A673 (cell line): ENCODE data around the gene ACE. TPM values are rescaled to one million over a fixed set of nuclear protein-coding genes. Genes with fewer than 3 reads are reported as not detected.

ENCODE experiments used
- BruUV-seq: library from RNA; stranded (reverse); fragments of 400-500 nt; replicated peaks from 2 replicates; lab custom pipeline; 2021; lab: Mats Ljungman, UMichigan
- CTCF ChIA-PET: fragments of 300-600 bp; sonication (Branson Sonifier 250); formaldehyde crosslinking; loops from one replicate; lab custom pipeline; 2022; ENCODE audit warnings: antibody characterized with exemption; lab: Charles Lee
- POLR2A ChIA-PET: fragments of 300-600 bp; sonication (Branson Sonifier 250); formaldehyde crosslinking; loops from one replicate; lab custom pipeline; 2022; ENCODE audit warnings: antibody characterized with exemption; ENCODE audit not compliant: low non-redundant PET; lab: Charles Lee
- DNase-seq: peaks from one replicate; pipeline ENCODE4 v3.0.0-alpha.2; 2015; ENCODE audit warnings: low spot score
- H3K27ac ChIP-seq: fragments of 200-600 bp; sonication (generic); 2 replicates; pipeline ENCODE4 v1.5.1; 2016; ENCODE audit warnings: mixed run types, low read depth, mild to moderate bottlenecking, mixed read lengths, antibody characterized with exemption, low read length; ENCODE audit not compliant: poor library complexity, severe bottlenecking
- H3K27me3 ChIP-seq: fragments of 200-600 bp; sonication (generic); replicated peaks from 2 replicates; pipeline ENCODE4 v1.6.1; 2017; ENCODE audit warnings: mixed run types, low read depth, mild to moderate bottlenecking, mixed read lengths, antibody characterized with exemption, low read length; ENCODE audit not compliant: insufficient read depth, poor library complexity
- H3K36me3 ChIP-seq: fragments of 200-600 bp; sonication (generic); 2 replicates; pipeline ENCODE4 v1.6.1; 2016; ENCODE audit warnings: mixed run types, mild to moderate bottlenecking, mixed read lengths, antibody characterized with exemption, low read length; ENCODE audit not compliant: insufficient read depth, poor library complexity, severe bottlenecking
- H3K4me1 ChIP-seq: fragments of 200-600 bp; sonication (generic); 2 replicates; pipeline ENCODE4 v1.6.1; 2017; ENCODE audit warnings: mixed run types, mild to moderate bottlenecking, mixed read lengths, antibody characterized with exemption, low read length; ENCODE audit not compliant: insufficient read depth, poor library complexity, severe bottlenecking
- H3K4me3 ChIP-seq: fragments of 200-600 bp; sonication (generic); 2 replicates; pipeline ENCODE4 v1.5.1; 2016; ENCODE audit warnings: low read depth, mixed run types, mild to moderate bottlenecking, mixed read lengths, low read length; ENCODE audit not compliant: poor library complexity, severe bottlenecking
- H3K9me3 ChIP-seq: fragments of 200-600 bp; sonication (generic); 2 replicates; pipeline ENCODE4 v1.6.1; 2016; ENCODE audit warnings: mixed run types, low read depth, mild to moderate bottlenecking, mixed read lengths, antibody characterized with exemption, low read length; ENCODE audit not compliant: poor library complexity, severe bottlenecking
- CTCF ChIP-seq: fragments of 300-800, 200-600 bp; sonication (generic); conservative IDR thresholded peaks from 2 replicates; pipeline ENCODE4 v1.5.1; 2017; ENCODE audit warnings: low read depth, mild to moderate bottlenecking, antibody characterized with exemption, low read length, moderate library complexity, mixed read lengths
- EZH2 ChIP-seq: fragments of 200-600 bp; sonication (generic); IDR thresholded peaks from 2 replicates; pipeline ENCODE4 v1.6.1; 2017; ENCODE audit warnings: borderline replicate concordance, low read depth, mild to moderate bottlenecking, mixed read lengths, antibody characterized with exemption, low read length; ENCODE audit not compliant: poor library complexity, severe bottlenecking
- intact Hi-C: fragments of 100-400 bp; cut with micrococcal nuclease; formaldehyde crosslinking; loops from one replicate; pipeline ENCODE4 v1.10.0; 2022; ENCODE audit not compliant: unreplicated experiment
- total RNA-seq: library from RNA; stranded (reverse); gene quantifications from 2 replicates; pipeline ENCODE4 v1.2.3, GENCODE V29; 2021

The ACE gene
- total RNA-seq, 1 experiment from 2014 or later, result 2.1 TPM

- intact Hi-C loops, result no loop called here
- no TSS peak for BruUV-seq
- no peak overlapping the region for H3K4me3 ChIP-seq
Measured at GRCh38 chr17:63437287-63438091, 39.4 kb upstream of the ACE start.

GRCh38 chr17:63438092-63439051, 38.5 kb upstream of the ACE start:
- ChIA-PET CTCF (no interaction called here), POLR2A (no interaction called here)
- intact Hi-C loops, result no loop called here
- no peaks in the 10 kb centered on the region for H3K9me3 ChIP-seq
- DNase-seq, result no peak
- H3K36me3 ChIP-seq, result no peaks in the 10 kb centered on the region
- no TSS peak for BruUV-seq
- no peaks in the 10 kb centered on the region for H3K27me3 ChIP-seq
- no peak overlapping the region for H3K27ac ChIP-seq
- peaks cover 31% of the 10 kb centered on the region for H3K4me1 ChIP-seq
- H3K4me3 ChIP-seq, result no peak overlapping the region
- no peak for TF ChIP-seq CTCF

More at GRCh38 chr17:63437287-63438091, 39.4 kb upstream of the ACE start:
- Histone ChIP-seq H3K4me1 (peaks cover 27% of the 10 kb centered on the region), H3K9me3 (no peaks in the 10 kb centered on the region), H3K27ac (no peak overlapping the region), H3K36me3 (no peaks in the 10 kb centered on the region), H3K27me3 (no peaks in the 10 kb centered on the region)
- TF ChIP-seq EZH2, result no peak
- TF ChIP-seq CTCF, result no peak
- DNase-seq, result no peak
- ChIA-PET POLR2A (no interaction called here), CTCF (no interaction called here)

DNA sequence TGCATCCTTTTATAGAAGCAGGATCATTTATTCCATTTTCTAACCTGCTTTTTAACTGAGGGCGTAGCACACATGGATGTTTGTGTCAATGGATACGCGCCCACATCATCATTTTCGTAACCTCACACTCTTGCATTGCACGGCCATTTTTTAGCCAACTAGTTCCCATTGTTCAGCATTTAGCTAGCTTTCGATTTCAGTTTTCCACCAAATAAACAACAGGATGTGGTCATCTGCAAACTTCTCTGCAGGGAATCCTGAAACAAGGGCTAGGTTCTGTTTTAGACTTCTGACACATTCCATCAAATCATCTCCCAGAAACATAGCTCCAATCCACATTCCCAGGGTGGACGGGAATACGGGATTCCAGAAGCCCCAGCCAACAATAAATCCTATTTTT, 37.2 kb upstream of the ACE start:
- ChIA-PET CTCF (no interaction called here), POLR2A (no interaction called here)
- H3K4me1 ChIP-seq, result peaks cover 18% of the 10 kb centered on the region
- DNase-seq, result no peak
- no peaks in the 10 kb centered on the region for H3K36me3 ChIP-seq
- intact Hi-C loops, result no loop called here
- no peak overlapping the region for H3K27ac ChIP-seq
- no TSS peak for BruUV-seq
- no peak overlapping the region for H3K4me3 ChIP-seq
- no peak for TF ChIP-seq EZH2
- TF ChIP-seq CTCF, result no peak
- no peaks in the 10 kb centered on the region for H3K27me3 ChIP-seq
- no peaks in the 10 kb centered on the region for H3K9me3 ChIP-seq
